HG03139 (cell line): Measurements from ENCODE around the gene ABCB4.

ENCODE experiments used
- ATAC-seq: cut with Tn5 transposase; IDR thresholded peaks from one replicate; pipeline ENCODE4 v1.9.1; 2021; ENCODE audit not compliant: unreplicated experiment

The ABCB4 gene

GRCh38 chr7:87356448-87356847 lies 119.0 kb downstream of the ABCB4 start:
- ATAC-seq: no peak

- ATAC-seq: no peak
These were observed 120.7 kb downstream of the ABCB4 start for GRCh38 chr7:87354749-87355148.
